TTC549 (cell line): ENCODE data around the gene ZFHX3.

ENCODE experiments used
- FAIRE-seq: peaks from 2 replicates; lab custom pipeline; 2012; peaks lifted over from hg19 to GRCh38; lab: Jason Lieb, UNC

Gene ZFHX3

GRCh38 chr16:72740347-72740746 is 307.6 kb downstream of the ZFHX3 start:
- FAIRE-seq: no peak

GRCh38 chr16:72739577-72739976 is 308.4 kb downstream of the ZFHX3 start:
- no peak for FAIRE-seq

DNA sequence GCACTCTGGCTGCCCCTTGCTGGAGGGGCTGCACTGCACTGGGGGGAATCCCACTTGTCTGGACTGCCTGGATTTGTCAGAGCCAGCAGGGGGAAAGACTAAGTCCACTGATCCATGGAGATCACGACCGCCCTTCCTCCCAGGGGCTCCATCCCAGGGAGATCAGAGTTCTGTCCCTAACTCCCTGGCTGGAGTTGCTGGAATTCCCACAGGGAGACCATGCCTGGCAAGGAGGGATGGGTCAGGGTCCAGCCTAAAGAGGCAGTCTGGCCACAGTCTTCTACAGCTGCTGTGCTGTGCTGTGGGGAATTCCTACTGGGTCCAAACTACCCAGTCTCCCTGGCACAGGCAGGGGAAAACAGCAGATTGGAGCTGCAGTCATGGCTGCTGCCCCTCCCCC is 311.9 kb downstream of the ZFHX3 start:
- FAIRE-seq: no peak
